Neural cell (in vitro differentiated cells): ENCODE measurements around the gene OR2T35.

Experiments used
- POLR2AphosphoS5 ChIP-seq: IDR thresholded peaks from 2 replicates; pipeline ENCODE4 v1.6.1; 2012
- RAD21 ChIP-seq: fragments of 450-650 bp; conservative IDR thresholded peaks from 2 replicates; pipeline ENCODE4 v1.6.1; 2014; ENCODE audit warnings: antibody characterized with exemption, mild to moderate bottlenecking, moderate library complexity
- TF ChIP-seq, protein P1 (sequence below): fragments of 450-650 bp; IDR thresholded peaks from 2 replicates; pipeline ENCODE4 v1.5.1; 2014; ENCODE audit warnings: antibody characterized with exemption, mild to moderate bottlenecking, moderate library complexity; ENCODE audit not compliant: poor library complexity, severe bottlenecking

- TF ChIP-seq, protein P1, sequence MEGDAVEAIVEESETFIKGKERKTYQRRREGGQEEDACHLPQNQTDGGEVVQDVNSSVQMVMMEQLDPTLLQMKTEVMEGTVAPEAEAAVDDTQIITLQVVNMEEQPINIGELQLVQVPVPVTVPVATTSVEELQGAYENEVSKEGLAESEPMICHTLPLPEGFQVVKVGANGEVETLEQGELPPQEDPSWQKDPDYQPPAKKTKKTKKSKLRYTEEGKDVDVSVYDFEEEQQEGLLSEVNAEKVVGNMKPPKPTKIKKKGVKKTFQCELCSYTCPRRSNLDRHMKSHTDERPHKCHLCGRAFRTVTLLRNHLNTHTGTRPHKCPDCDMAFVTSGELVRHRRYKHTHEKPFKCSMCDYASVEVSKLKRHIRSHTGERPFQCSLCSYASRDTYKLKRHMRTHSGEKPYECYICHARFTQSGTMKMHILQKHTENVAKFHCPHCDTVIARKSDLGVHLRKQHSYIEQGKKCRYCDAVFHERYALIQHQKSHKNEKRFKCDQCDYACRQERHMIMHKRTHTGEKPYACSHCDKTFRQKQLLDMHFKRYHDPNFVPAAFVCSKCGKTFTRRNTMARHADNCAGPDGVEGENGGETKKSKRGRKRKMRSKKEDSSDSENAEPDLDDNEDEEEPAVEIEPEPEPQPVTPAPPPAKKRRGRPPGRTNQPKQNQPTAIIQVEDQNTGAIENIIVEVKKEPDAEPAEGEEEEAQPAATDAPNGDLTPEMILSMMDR, result no peak
- TF ChIP-seq RAD21 (no peak), POLR2AphosphoS5 (no peak)
Measured at GRCh38 chr1:248611883-248612414, 33.1 kb downstream of the OR2T35 start.
